Neural crest cell (in vitro differentiated cells): ENCODE measurements around the gene GPR78. TPM values are rescaled to one million over a fixed set of nuclear protein-coding genes. Genes with fewer than 3 reads are reported as not detected.

ENCODE experiments used
- DNase-seq: peaks from one replicate; pipeline ENCODE4 v3.0.0; 2021; ENCODE audit warnings: low read depth, mixed read lengths, low spot score
- H3K27ac Mint-ChIP-seq: one replicate; pipeline ENCODE4 v1.8.0; 2021; ENCODE audit warnings: mild to moderate bottlenecking, mixed read lengths; ENCODE audit not compliant: unreplicated experiment
- H3K27me3 Mint-ChIP-seq: 2 replicates; pipeline ENCODE4 v1.8.0; 2021; ENCODE audit warnings: low read depth, mild to moderate bottlenecking, mixed read lengths
- H3K36me3 Mint-ChIP-seq: 2 replicates; pipeline ENCODE4 v1.8.0; 2021; ENCODE audit warnings: low read depth, mild to moderate bottlenecking, mixed read lengths
- H3K4me1 Mint-ChIP-seq: 2 replicates; pipeline ENCODE4 v1.8.0; 2021; ENCODE audit warnings: mixed read lengths
- H3K4me3 Mint-ChIP-seq: one replicate; pipeline ENCODE4 v1.8.0; 2021; ENCODE audit warnings: mild to moderate bottlenecking, mixed read lengths
- H3K9me3 Mint-ChIP-seq: 2 replicates; pipeline ENCODE4 v1.8.0; 2021; ENCODE audit warnings: mixed read lengths
- CTCF ChIP-seq: fragments of 200-600 bp; sonication (generic); conservative IDR thresholded peaks from 2 replicates; pipeline ENCODE4 v1.5.0; 2021; ENCODE audit warnings: antibody characterized with exemption, mild to moderate bottlenecking
- total RNA-seq: library from RNA; stranded (reverse); gene quantifications from 2 replicates; pipeline ENCODE4 v1.2.1, GENCODE V29; 2021

The GPR78 gene
- total RNA-seq, 1 donor from 2014 or later, result not detected

- no peak overlapping the region for H3K4me3 Mint-ChIP-seq
- H3K9me3 Mint-ChIP-seq, result no peaks in the 10 kb centered on the region
- peaks cover 8% of the 10 kb centered on the region for H3K27me3 Mint-ChIP-seq
- H3K27ac Mint-ChIP-seq, result no peak overlapping the region
- no peaks in the 10 kb centered on the region for H3K4me1 Mint-ChIP-seq
- H3K36me3 Mint-ChIP-seq, result no peaks in the 10 kb centered on the region
- no peak for TF ChIP-seq CTCF
- no peak for DNase-seq
These were observed 28.2 kb upstream of the GPR78 start for GRCh38 chr4:8552024-8552423.

- H3K4me3 Mint-ChIP-seq, result no peak overlapping the region
- no peak overlapping the region for H3K27ac Mint-ChIP-seq
- no peaks in the 10 kb centered on the region for H3K9me3 Mint-ChIP-seq
- no peak for TF ChIP-seq CTCF
- H3K27me3 Mint-ChIP-seq, result peaks cover 5% of the 10 kb centered on the region
- no peak for DNase-seq
- no peaks in the 10 kb centered on the region for H3K4me1 Mint-ChIP-seq
- no peaks in the 10 kb centered on the region for H3K36me3 Mint-ChIP-seq
These were observed 27.5 kb upstream of the GPR78 start for GRCh38 chr4:8552581-8553205.

GRCh38 chr4:8553216-8553615 lies 27.0 kb upstream of the GPR78 start:
- no peak overlapping the region for H3K4me3 Mint-ChIP-seq
- H3K9me3 Mint-ChIP-seq, result no peaks in the 10 kb centered on the region

GRCh38 chr4:8553991-8554405 lies 26.2 kb upstream of the GPR78 start:
- H3K9me3 Mint-ChIP-seq, result no peaks in the 10 kb centered on the region
- no peak for TF ChIP-seq CTCF
- H3K36me3 Mint-ChIP-seq, result no peaks in the 10 kb centered on the region
- H3K27me3 Mint-ChIP-seq, result peaks cover 4% of the 10 kb centered on the region
- DNase-seq, result no peak
- H3K4me1 Mint-ChIP-seq, result no peaks in the 10 kb centered on the region
- H3K27ac Mint-ChIP-seq, result no peak overlapping the region
- H3K4me3 Mint-ChIP-seq, result no peak overlapping the region

More at GRCh38 chr4:8553216-8553615, 27.0 kb upstream of the GPR78 start:
- Mint-ChIP-seq H3K27me3 (peaks cover 4% of the 10 kb centered on the region), H3K4me1 (no peaks in the 10 kb centered on the region), H3K36me3 (no peaks in the 10 kb centered on the region), H3K27ac (no peak overlapping the region)
- no peak for DNase-seq
- TF ChIP-seq CTCF, result no peak

DNA sequence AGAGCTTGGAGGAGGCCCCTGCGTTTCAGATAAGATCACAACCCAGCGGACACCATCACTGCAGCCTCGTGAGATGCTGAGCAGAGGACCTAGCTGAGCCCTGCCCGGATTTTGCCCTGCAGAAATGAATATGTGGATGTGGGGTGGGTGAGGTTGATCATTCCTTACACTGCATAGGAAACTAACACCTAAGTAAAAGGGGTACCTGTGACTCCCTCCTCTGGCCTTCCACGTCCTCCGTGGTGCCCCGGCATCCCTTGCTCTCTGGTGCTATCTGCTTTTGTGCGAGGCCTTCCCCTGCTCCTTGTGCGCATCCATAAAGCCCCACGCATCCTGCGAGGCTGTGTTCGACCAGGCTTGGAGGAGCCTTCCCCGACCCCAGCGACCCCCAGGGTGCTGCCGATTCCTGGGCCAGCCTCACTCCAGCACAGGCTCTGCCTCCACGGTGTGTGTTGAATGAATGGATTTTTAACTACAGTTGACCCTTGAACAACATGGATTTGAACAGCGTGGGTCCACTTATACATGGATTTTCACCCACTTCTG lies 25.6 kb upstream of the GPR78 start:
- H3K27ac Mint-ChIP-seq, result peak overlapping the region; percentile 17
- no peak for DNase-seq

More for the DNA sequence above, 25.6 kb upstream of the GPR78 start:
- TF ChIP-seq CTCF, result no peak
- no peaks in the 10 kb centered on the region for H3K36me3 Mint-ChIP-seq
- H3K27me3 Mint-ChIP-seq, result peaks cover 4% of the 10 kb centered on the region
- no peaks in the 10 kb centered on the region for H3K9me3 Mint-ChIP-seq
- no peaks in the 10 kb centered on the region for H3K4me1 Mint-ChIP-seq
- no peak overlapping the region for H3K4me3 Mint-ChIP-seq
